ENCODE data around the gene DEGS1. TPM values are rescaled to one million over a fixed set of nuclear protein-coding genes. Genes with fewer than 3 reads are reported as not detected.

The DEGS1 gene
- total RNA-seq, 4 donors from 2014 or later: 35.9 to 119 (median 53.2) TPM

DNA sequence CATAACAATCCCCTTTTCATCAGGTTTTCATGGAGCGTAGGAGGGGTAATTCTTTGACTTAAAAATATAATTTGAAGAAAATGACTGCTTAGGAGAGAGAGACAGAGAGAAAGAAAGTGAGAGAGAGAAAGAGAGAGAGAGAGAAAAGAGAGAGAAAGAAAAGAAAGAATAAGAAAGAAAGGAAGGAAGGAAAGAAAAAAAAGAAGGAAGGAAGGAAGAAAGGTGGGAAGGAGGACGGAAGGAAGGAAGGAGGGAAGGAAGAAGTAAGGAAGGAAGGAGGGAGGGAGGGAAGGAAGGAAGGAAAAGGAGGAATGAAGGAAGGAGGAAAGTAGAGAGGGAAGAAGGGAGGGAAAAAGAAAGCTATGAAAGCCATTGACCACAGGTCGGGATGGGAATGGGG is 10.8 kb upstream of the DEGS1 start:
- DNase-seq: no peak
- H3K27ac ChIP-seq: no peak overlapping the region
- intact Hi-C loops (cut with DNase I; ENCODE audit: low total_unique reads): no loop called here
- no peaks in the 10 kb centered on the region for H3K27me3 ChIP-seq
- H3K9me3 ChIP-seq: no peaks in the 10 kb centered on the region
- H3K4me3 ChIP-seq: no peak overlapping the region
- no peak for TF ChIP-seq POLR2A (IDR thresholded peaks at IDR 0.05)
- no peaks in the 10 kb centered on the region for H3K4me1 ChIP-seq
- H3K36me3 ChIP-seq: no peaks in the 10 kb centered on the region

- intact Hi-C loops (cut with DNase I; ENCODE audit: low total_unique reads): no loop called here
- TF ChIP-seq CTCF (IDR thresholded peaks at IDR 0.05) (no peak), POLR2A (IDR thresholded peaks at IDR 0.05) (no peak)
- DNase-seq: no peak
- Histone ChIP-seq H3K4me1 (no peaks in the 10 kb centered on the region), H3K27ac (no peak overlapping the region), H3K9me3 (no peaks in the 10 kb centered on the region), H3K36me3 (no peaks in the 10 kb centered on the region), H3K4me3 (no peak overlapping the region), H3K27me3 (no peaks in the 10 kb centered on the region)
Observed at GRCh38 chr1:224173523-224173922, 9.5 kb upstream of the DEGS1 start.

- TF ChIP-seq POLR2A (IDR thresholded peaks at IDR 0.05) (no peak), CTCF (IDR thresholded peaks at IDR 0.05) (no peak)
- no peaks in the 10 kb centered on the region for H3K9me3 ChIP-seq
- no peaks in the 10 kb centered on the region for H3K36me3 ChIP-seq
- no peaks in the 10 kb centered on the region for H3K4me1 ChIP-seq
- H3K27me3 ChIP-seq: no peaks in the 10 kb centered on the region
- DNase-seq: peak in 1 of 2 donors; percentile 55
- intact Hi-C loops (cut with DNase I; ENCODE audit: low total_unique reads): no loop called here
- no peak overlapping the region for H3K4me3 ChIP-seq
- no peak overlapping the region for H3K27ac ChIP-seq
Observed at GRCh38 chr1:224175617-224176016, 7.4 kb upstream of the DEGS1 start.

- TF ChIP-seq POLR2A (IDR thresholded peaks at IDR 0.05): no peak
- TF ChIP-seq CTCF (IDR thresholded peaks at IDR 0.05): no peak
- H3K9me3 ChIP-seq: no peaks in the 10 kb centered on the region
Observed at GRCh38 chr1:224177356-224177999, 5.6 kb upstream of the DEGS1 start.

DNA sequence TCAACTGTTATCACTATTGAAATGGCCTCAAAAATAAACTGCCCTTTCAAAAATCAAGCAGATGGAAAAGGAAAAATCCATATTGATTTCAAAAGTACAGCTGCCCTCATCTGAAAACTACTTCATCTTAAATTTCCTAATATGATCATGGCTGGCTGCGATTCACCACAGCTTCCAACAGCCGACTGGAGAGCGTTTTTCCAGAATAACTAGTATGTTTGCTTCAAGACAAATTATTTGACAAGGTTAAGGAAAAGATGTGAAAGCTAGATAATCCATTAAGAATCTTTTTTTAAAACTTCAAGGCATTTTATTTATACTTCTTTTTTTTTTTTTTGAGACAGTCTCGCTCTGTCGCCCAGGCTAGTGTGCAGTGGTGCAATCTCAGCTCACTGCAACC is 4.1 kb upstream of the DEGS1 start:
- Histone ChIP-seq H3K9me3 (no peaks in the 10 kb centered on the region), H3K27ac (no peak overlapping the region), H3K27me3 (no peaks in the 10 kb centered on the region), H3K4me3 (no peak overlapping the region), H3K36me3 (no peaks in the 10 kb centered on the region), H3K4me1 (no peaks in the 10 kb centered on the region)
- intact Hi-C loops (cut with DNase I; ENCODE audit: low total_unique reads): no loop called here
- no peak for TF ChIP-seq POLR2A (IDR thresholded peaks at IDR 0.05)
- no peak for TF ChIP-seq CTCF (IDR thresholded peaks at IDR 0.05)
- no peak for DNase-seq

More at GRCh38 chr1:224177356-224177999, 5.6 kb upstream of the DEGS1 start:
- no peaks in the 10 kb centered on the region for H3K36me3 ChIP-seq
- H3K27ac ChIP-seq: no peak overlapping the region
- H3K4me1 ChIP-seq: no peaks in the 10 kb centered on the region
- H3K4me3 ChIP-seq: no peak overlapping the region
- H3K27me3 ChIP-seq: no peaks in the 10 kb centered on the region
- intact Hi-C loops (cut with DNase I; ENCODE audit: low total_unique reads): no loop called here
- DNase-seq: no peak
